Glutamatergic neuron (in vitro differentiated cells): ENCODE measurements around the gene EIF3I. TPM values are rescaled to one million over a fixed set of nuclear protein-coding genes. Genes with fewer than 3 reads are reported as not detected.

Source experiments
- DNase-seq: peaks from one replicate; pipeline ENCODE4 v3.0.0; 2022
- H3K27ac Mint-ChIP-seq: one replicate; pipeline ENCODE4 v1.8.0; 2020; ENCODE audit warnings: mild to moderate bottlenecking, mixed read lengths, inconsistent platforms; ENCODE audit not compliant: unreplicated experiment
- H3K27me3 Mint-ChIP-seq: one replicate; pipeline ENCODE4 v1.8.0; 2020; ENCODE audit warnings: mild to moderate bottlenecking, moderate library complexity, mixed read lengths, inconsistent platforms; ENCODE audit not compliant: unreplicated experiment
- H3K36me3 Mint-ChIP-seq: one replicate; pipeline ENCODE4 v1.8.0; 2020; ENCODE audit warnings: mild to moderate bottlenecking, mixed read lengths, inconsistent platforms; ENCODE audit not compliant: unreplicated experiment
- H3K4me1 Mint-ChIP-seq: one replicate; pipeline ENCODE4 v1.8.0; 2020; ENCODE audit warnings: mild to moderate bottlenecking, low read depth, mixed read lengths, inconsistent platforms; ENCODE audit not compliant: unreplicated experiment
- H3K4me3 Mint-ChIP-seq: one replicate; pipeline ENCODE4 v1.8.0; 2020; ENCODE audit warnings: mild to moderate bottlenecking, mixed read lengths, inconsistent platforms; ENCODE audit not compliant: unreplicated experiment
- H3K9me3 Mint-ChIP-seq: one replicate; pipeline ENCODE4 v1.8.0; 2020; ENCODE audit warnings: mild to moderate bottlenecking, moderate library complexity, mixed read lengths, inconsistent platforms; ENCODE audit not compliant: unreplicated experiment
- total RNA-seq: library from RNA; stranded (reverse); fragmentation: NEBNext Ultra II Directional; extraction: Animal tissue kit (Norgen Biotek cat#: 25700); gene quantifications from one replicate; pipeline ENCODE4 v1.2.1, GENCODE V29; 2021; ENCODE audit not compliant: unreplicated experiment
- TF ChIP-seq, protein P1 (sequence below): fragments of 200-600 bp; sonication (generic); IDR thresholded peaks from one replicate; pipeline ENCODE4 v1.5.0; 2021; ENCODE audit not compliant: partially characterized antibody, unreplicated experiment

The EIF3I gene
- total RNA-seq, 1 donor from 2014 or later, result 103 TPM

DNA sequence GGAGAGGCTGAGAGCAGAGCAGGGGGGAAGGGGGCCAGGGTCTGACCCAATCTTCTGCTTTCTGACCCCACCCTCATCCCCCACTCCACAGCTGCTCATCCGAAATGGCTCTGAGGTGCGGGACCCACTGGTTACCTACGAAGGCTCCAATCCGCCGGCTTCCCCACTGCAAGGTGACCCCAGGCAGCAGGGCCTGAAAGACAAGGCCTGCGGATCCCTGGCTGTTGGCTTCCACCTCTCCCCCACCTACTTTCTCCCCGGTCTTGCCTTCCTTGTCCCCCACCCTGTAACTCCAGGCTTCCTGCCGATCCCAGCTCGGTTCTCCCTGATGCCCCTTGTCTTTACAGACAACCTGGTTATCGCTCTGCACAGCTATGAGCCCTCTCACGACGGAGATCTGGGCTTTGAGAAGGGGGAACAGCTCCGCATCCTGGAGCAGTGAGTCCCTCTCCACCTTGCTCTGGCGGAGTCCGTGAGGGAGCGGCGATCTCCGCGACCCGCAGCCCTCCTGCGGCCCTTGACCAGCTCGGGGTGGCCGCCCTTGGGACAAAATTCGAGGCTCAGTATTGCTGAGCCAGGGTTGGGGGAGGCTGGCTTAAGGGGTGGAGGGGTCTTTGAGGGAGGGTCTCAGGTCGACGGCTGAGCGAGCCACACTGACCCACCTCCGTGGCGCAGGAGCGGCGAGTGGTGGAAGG, 52.6 kb downstream of the EIF3I start:
- peaks cover 2% of the 10 kb centered on the region for H3K9me3 Mint-ChIP-seq
- H3K4me1 Mint-ChIP-seq, result no peaks in the 10 kb centered on the region
- no peak overlapping the region for H3K4me3 Mint-ChIP-seq
- no peak overlapping the region for H3K27ac Mint-ChIP-seq
- H3K27me3 Mint-ChIP-seq, result peaks cover 3% of the 10 kb centered on the region
- peaks cover 12% of the 10 kb centered on the region for H3K36me3 Mint-ChIP-seq
- no peak for DNase-seq
- TF ChIP-seq, protein P1, sequence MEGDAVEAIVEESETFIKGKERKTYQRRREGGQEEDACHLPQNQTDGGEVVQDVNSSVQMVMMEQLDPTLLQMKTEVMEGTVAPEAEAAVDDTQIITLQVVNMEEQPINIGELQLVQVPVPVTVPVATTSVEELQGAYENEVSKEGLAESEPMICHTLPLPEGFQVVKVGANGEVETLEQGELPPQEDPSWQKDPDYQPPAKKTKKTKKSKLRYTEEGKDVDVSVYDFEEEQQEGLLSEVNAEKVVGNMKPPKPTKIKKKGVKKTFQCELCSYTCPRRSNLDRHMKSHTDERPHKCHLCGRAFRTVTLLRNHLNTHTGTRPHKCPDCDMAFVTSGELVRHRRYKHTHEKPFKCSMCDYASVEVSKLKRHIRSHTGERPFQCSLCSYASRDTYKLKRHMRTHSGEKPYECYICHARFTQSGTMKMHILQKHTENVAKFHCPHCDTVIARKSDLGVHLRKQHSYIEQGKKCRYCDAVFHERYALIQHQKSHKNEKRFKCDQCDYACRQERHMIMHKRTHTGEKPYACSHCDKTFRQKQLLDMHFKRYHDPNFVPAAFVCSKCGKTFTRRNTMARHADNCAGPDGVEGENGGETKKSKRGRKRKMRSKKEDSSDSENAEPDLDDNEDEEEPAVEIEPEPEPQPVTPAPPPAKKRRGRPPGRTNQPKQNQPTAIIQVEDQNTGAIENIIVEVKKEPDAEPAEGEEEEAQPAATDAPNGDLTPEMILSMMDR, result no peak

DNA sequence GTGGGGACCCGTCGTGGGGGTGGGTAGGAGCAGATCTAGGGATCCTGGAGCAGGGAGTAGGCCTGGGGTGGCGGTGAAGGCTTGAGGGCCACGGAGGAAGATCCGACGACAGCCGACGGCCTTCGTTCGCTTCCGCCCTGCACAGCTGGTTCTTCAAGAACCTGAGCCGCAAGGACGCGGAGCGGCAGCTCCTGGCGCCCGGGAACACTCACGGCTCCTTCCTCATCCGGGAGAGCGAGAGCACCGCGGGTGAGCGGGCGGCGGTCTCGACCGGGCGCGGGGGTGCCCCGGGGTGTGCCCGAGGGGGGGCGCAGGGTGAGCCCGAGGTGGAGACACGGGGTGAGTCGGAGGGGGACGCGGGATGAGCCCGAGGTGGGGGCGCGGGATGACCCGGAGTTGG, 53.2 kb downstream of the EIF3I start:
- Mint-ChIP-seq H3K36me3 (peaks cover 12% of the 10 kb centered on the region), H3K4me1 (no peaks in the 10 kb centered on the region), H3K27me3 (peaks cover 3% of the 10 kb centered on the region), H3K4me3 (no peak overlapping the region), H3K9me3 (peaks cover 2% of the 10 kb centered on the region), H3K27ac (no peak overlapping the region)
- TF ChIP-seq, protein P1, result no peak
- DNase-seq, result peak; percentile 29

DNA sequence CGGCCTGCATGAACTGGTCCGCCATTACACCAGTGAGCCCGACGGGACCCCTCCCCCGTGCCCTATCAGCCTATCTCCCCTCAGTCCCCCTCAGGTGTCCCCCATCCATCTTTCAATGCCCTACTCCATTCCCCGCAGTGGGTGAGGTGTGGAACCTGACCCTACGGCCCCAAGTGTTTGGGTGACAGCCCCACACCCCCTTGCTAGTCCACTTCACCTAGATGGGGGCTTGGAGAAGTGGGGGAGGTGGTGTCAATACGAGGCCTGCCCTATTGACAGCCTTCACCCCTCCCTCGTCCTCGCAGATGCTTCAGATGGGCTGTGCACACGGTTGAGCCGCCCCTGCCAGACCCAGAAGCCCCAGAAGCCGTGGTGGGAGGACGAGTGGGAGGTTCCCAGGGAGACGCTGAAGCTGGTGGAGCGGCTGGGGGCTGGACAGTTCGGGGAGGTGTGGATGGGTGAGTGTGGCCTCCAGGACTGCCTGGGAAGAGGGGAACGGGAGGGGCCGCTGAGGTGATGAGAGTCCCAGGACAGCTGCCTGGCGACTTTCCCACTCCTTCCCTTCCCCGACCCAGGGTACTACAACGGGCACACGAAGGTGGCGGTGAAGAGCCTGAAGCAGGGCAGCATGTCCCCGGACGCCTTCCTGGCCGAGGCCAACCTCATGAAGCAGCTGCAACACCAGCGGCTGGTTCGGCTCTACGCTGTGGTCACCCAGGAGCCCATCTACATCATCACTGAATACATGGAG, 54.0 kb downstream of the EIF3I start:
- Mint-ChIP-seq H3K4me3 (no peak overlapping the region), H3K27me3 (peaks cover 3% of the 10 kb centered on the region), H3K9me3 (peaks cover 2% of the 10 kb centered on the region), H3K4me1 (no peaks in the 10 kb centered on the region), H3K36me3 (peaks cover 12% of the 10 kb centered on the region), H3K27ac (no peak overlapping the region)
- TF ChIP-seq, protein P1, result no peak
- no peak for DNase-seq

Other genes starting within 250 kb of the EIF3I start
- 266 TPM for gene KHDRBS1, start 208.5 kb upstream of the EIF3I start, total RNA-seq
- 23.2 TPM for gene TMEM39B, start 149.5 kb upstream of the EIF3I start, total RNA-seq
- 79.0 TPM for gene KPNA6, start 114.4 kb upstream of the EIF3I start, total RNA-seq
- 48.6 TPM for gene TXLNA, start 42.7 kb upstream of the EIF3I start, total RNA-seq
- gene CCDC28B, start 21.8 kb upstream of the EIF3I start, total RNA-seq, result 34.4 TPM
- 2.7 TPM for gene IQCC, start 16.7 kb upstream of the EIF3I start, total RNA-seq
- gene DCDC2B, start 13.3 kb upstream of the EIF3I start, total RNA-seq, result not detected
- 21.8 TPM for gene TMEM234, start 54 bp upstream of the EIF3I start, total RNA-seq
- gene FAM167B, start 24.8 kb downstream of the EIF3I start, total RNA-seq, result 2.5 TPM
- gene LCK, start 28.9 kb downstream of the EIF3I start, total RNA-seq, result 0.37 TPM
- 36.9 TPM for gene HDAC1, start 69.7 kb downstream of the EIF3I start, total RNA-seq
- gene MARCKSL1, start 113.8 kb downstream of the EIF3I start, total RNA-seq, result 912 TPM
- gene FAM229A, start 140.1 kb downstream of the EIF3I start, total RNA-seq, result 21.8 TPM
- gene TSSK3, start 140.1 kb downstream of the EIF3I start, total RNA-seq, result 1.6 TPM
- gene BSDC1, start 172.0 kb downstream of the EIF3I start, total RNA-seq, result 161 TPM
- gene ZBTB8B, start 242.7 kb downstream of the EIF3I start, total RNA-seq, result 0.44 TPM